ENCODE data around the gene C1orf35. TPM values are rescaled to one million over a fixed set of nuclear protein-coding genes. Genes with fewer than 3 reads are reported as not detected.

Gene C1orf35
- total RNA-seq, 1 donor from 2014 or later, result 12.5 TPM

- intact Hi-C loops (cut with DNase I), result no loop called here
- Histone ChIP-seq H3K4me3 (peak overlapping the region; percentile 89), H3K9me3 (no peaks in the 10 kb centered on the region), H3K27ac (peak overlapping the region; percentile 89), H3K27me3 (no peaks in the 10 kb centered on the region), H3K36me3 (peaks cover 55% of the 10 kb centered on the region), H3K4me1 (peaks cover 15% of the 10 kb centered on the region)
- no peak for DNase-seq
- no peak for ATAC-seq
- TF ChIP-seq CTCF (IDR thresholded peaks at IDR 0.05), result no peak
These were observed 1.5 kb downstream of the C1orf35 start for GRCh38 chr1:228101614-228101993.

DNA sequence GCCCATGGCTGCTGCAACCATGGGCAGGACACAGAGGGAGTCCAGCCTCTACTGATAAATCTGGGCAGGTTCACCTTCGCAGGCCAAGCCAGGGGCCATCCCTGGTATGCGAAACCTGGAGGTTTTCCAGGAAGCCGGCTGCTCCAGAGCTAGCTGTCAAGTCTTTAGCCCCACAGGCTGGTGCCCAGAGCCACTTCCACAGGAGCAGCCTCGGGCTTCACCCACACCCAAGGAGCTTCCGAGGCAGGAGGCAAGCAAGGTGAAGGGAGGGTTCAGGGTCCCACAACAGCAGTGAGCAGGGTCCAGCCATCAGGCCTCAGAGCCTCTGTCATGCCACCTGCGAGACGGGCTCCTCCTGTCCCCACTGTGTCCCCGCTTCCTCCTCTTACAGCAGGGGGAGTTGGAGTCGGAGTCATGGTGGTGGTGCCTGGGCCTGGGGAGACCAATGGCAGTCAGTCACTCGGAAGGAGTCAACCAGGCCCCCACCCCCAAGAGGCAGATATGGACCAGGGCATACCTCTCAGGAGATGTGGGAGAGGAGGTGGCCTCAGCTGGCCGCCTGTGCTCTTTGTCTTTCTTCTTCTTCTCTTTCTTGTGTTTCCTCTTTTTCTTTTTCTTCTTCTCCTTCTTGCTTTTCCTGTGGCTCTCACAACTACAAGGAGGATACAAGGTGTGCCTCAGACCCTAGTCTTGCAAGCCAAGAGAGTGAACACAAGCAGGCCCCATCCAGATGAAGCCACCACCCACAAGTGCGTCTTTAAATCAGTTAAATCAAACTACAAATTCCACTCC is 2.1 kb downstream of the C1orf35 start:
- H3K4me3 ChIP-seq, result no peak overlapping the region
- no peak for TF ChIP-seq CTCF (IDR thresholded peaks at IDR 0.05)
- H3K27ac ChIP-seq, result no peak overlapping the region
- intact Hi-C loops (cut with DNase I), result no loop called here
- H3K4me1 ChIP-seq, result peaks cover 21% of the 10 kb centered on the region
- no peaks in the 10 kb centered on the region for H3K27me3 ChIP-seq
- DNase-seq (no peak), ATAC-seq (no peak)
- H3K9me3 ChIP-seq, result no peaks in the 10 kb centered on the region
- peaks cover 55% of the 10 kb centered on the region for H3K36me3 ChIP-seq

DNA sequence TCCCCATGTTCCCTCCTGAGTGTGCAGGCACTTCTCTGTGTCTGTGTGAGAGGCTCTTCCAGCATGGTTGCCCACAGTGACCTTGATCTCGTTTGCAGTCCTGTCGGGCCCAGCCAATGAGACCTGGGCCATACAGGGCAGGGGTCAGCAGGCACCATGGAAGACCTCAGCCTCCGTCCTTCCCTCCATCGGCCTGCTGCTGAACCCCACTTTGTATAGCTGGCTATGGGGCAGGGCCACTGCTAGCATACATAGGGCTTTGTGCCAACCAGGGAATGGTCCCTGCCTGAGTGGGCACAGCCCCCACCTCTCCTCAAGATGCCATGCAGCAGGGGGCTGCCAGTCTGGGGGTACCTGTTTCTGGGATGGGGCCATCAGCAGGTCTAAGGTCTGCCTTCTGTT is 3.8 kb downstream of the C1orf35 start:
- Histone ChIP-seq H3K4me3 (no peak overlapping the region), H3K9me3 (peaks cover 5% of the 10 kb centered on the region), H3K4me1 (peaks cover 22% of the 10 kb centered on the region), H3K27me3 (no peaks in the 10 kb centered on the region), H3K27ac (no peak overlapping the region), H3K36me3 (peaks cover 52% of the 10 kb centered on the region)
- no peak for ATAC-seq
- DNase-seq, result no peak
- no peak for TF ChIP-seq CTCF (IDR thresholded peaks at IDR 0.05)
- intact Hi-C loops (cut with DNase I), result no loop called here

- DNase-seq, result no peak
- no peak for ATAC-seq
These were observed 4.7 kb downstream of the C1orf35 start for GRCh38 chr1:228098323-228098931.

DNA sequence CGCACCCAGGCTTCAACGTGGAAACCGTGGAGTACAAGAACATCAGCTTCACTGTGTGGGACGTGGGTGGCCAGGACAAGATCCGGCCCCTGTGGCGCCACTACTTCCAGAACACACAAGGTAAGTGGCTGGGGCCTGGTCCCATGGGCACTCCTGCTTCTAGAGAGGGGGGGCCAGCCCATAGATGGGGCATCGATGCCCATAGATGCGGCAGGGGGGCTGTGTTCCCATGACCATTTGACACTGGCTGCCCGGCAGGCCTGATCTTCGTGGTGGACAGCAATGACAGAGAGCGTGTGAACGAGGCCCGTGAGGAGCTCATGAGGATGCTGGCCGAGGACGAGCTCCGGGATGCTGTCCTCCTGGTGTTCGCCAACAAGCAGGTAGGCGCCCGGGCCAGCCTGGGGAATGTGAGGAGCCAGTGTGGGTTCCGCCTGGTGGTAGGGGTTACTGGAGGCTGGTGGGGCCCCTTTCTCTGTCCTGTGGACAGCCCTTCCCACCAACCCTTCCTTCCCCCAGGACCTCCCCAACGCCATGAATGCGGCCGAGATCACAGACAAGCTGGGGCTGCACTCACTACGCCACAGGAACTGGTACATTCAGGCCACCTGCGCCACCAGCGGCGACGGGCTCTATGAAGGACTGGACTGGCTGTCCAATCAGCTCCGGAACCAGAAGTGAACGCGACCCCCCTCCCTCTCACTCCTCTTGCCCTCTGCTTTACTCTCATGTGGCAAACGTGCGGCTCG is 5.6 kb downstream of the C1orf35 start:
- DNase-seq (peak; percentile 60), ATAC-seq (no peak)
- H3K4me3 ChIP-seq, result no peak overlapping the region
- peaks cover 5% of the 10 kb centered on the region for H3K9me3 ChIP-seq
- H3K27me3 ChIP-seq, result no peaks in the 10 kb centered on the region
- H3K4me1 ChIP-seq, result peaks cover 22% of the 10 kb centered on the region
- peaks cover 59% of the 10 kb centered on the region for H3K36me3 ChIP-seq
- TF ChIP-seq CTCF (IDR thresholded peaks at IDR 0.05), result no peak
- intact Hi-C loops (cut with DNase I), result no loop called here
- no peak overlapping the region for H3K27ac ChIP-seq

More at GRCh38 chr1:228098323-228098931, 4.7 kb downstream of the C1orf35 start:
- Histone ChIP-seq H3K9me3 (peaks cover 5% of the 10 kb centered on the region), H3K27me3 (no peaks in the 10 kb centered on the region), H3K4me1 (peaks cover 14% of the 10 kb centered on the region), H3K27ac (no peak overlapping the region), H3K4me3 (no peak overlapping the region), H3K36me3 (peaks cover 52% of the 10 kb centered on the region)
- TF ChIP-seq CTCF (IDR thresholded peaks at IDR 0.05), result no peak
- intact Hi-C loops (cut with DNase I), result no loop called here
